GM13977 (cell line): ENCODE measurements around the gene ADCY1.
A peak's percentile ranks its signal among the peaks of the same experiment; 100 is the strongest.

ENCODE experiments used
- DNase-seq: peaks from one replicate; pipeline ENCODE4 v3.0.0; 2012; ENCODE audit warnings: low spot score
- in situ Hi-C: fragments of 300-500 bp; cut with MboI; formaldehyde crosslinking; loops from one replicate; pipeline ENCODE4 v1.12.0; 2022; ENCODE audit warnings: low sequenced_read_pairs, low pct_unique_long_range_greater_than_20kb, mixed read lengths, inconsistent platforms; ENCODE audit not compliant: unreplicated experiment
- TF ChIP-seq, protein P1 (sequence below): IDR thresholded peaks from 2 replicates; pipeline ENCODE4 v1.5.1; 2012; ENCODE audit warnings: mild to moderate bottlenecking, control low read depth; ENCODE audit not compliant: insufficient read depth; ENCODE audit errors: extremely low read depth, missing control alignments

ADCY1 gene

GRCh38 chr7:45660201-45660900 is 86.2 kb downstream of the ADCY1 start:
- TF ChIP-seq, protein P1, sequence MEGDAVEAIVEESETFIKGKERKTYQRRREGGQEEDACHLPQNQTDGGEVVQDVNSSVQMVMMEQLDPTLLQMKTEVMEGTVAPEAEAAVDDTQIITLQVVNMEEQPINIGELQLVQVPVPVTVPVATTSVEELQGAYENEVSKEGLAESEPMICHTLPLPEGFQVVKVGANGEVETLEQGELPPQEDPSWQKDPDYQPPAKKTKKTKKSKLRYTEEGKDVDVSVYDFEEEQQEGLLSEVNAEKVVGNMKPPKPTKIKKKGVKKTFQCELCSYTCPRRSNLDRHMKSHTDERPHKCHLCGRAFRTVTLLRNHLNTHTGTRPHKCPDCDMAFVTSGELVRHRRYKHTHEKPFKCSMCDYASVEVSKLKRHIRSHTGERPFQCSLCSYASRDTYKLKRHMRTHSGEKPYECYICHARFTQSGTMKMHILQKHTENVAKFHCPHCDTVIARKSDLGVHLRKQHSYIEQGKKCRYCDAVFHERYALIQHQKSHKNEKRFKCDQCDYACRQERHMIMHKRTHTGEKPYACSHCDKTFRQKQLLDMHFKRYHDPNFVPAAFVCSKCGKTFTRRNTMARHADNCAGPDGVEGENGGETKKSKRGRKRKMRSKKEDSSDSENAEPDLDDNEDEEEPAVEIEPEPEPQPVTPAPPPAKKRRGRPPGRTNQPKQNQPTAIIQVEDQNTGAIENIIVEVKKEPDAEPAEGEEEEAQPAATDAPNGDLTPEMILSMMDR, result no peak
- no peak for DNase-seq
- in situ Hi-C loops, result loop anchor here (25.0 kb wide), 1 partner anchor 202 kb away; the partner anchor contains the start of gene CCDC201

GRCh38 chr7:45660901-45661211 is 86.7 kb downstream of the ADCY1 start:
- TF ChIP-seq, protein P1, result no peak
- DNase-seq, result no peak
- in situ Hi-C loops, result loop anchor here (25.0 kb wide), 1 partner anchor 201 kb away; the partner anchor contains the start of gene CCDC201

GRCh38 chr7:45661302-45661995 is 87.3 kb downstream of the ADCY1 start:
- DNase-seq, result no peak
- TF ChIP-seq, protein P1, result no peak
- in situ Hi-C loops, result loop anchor here (25.0 kb wide), 1 partner anchor 201 kb away; the partner anchor contains the start of gene CCDC201

DNA sequence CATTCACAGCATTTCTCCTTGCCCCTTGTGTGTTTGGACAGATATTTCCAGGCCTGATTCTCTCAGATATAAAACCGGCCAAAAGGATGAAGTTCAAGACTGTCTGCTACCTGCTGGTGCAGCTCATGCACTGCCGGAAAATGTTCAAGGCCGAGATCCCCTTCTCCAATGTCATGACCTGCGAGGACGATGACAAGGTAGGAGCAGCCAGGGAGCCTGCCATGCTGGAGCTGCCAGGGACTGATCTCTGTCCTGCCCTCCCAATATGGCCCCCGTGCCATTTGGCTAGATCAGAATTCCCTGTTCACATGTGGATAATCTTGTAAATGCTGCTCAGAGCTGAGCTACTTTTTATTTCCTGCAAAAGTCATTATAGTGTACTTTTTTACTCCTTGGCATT is 87.8 kb downstream of the ADCY1 start:
- DNase-seq, result no peak
- in situ Hi-C loops, result loop anchor here (25.0 kb wide), 1 partner anchor 200 kb away; the partner anchor contains the start of gene CCDC201
- TF ChIP-seq, protein P1, result no peak

DNA sequence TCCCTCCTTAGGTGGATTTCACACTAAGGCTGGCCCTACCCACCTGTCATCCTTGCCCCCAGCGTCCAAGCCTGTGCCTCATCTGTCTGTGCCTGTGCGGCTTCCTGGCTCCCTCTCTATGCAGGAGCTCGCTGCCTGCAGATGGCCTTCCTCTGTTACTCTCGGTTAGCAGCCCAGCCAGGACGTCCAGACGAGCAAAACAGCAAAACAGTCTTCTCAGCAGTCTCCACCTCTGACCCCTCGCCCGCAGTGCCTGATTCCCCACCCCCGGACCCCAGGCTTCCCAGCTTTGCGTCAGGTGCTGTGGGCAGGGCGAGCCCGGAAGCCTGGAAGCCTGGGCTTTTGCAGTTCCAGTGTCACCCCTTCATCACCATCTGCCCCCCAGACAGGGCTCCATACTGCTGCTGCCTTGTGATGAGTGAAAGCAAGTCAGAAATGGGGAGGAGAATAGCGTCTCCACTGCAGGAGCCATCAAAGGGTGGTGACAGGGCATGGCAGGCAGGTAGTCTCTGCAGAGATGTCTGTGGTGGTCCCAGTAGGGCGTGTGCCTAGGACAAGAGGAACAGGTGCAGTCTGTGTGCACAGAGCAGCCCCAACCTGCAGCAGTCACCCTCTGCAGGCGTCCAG is 88.5 kb downstream of the ADCY1 start:
- TF ChIP-seq, protein P1, result no peak
- no peak for DNase-seq
- in situ Hi-C loops, result loop anchor here (25.0 kb wide), 1 partner anchor 200 kb away; the partner anchor contains the start of gene CCDC201

- peak; percentile 45 for DNase-seq
- TF ChIP-seq, protein P1, result peak; percentile 92
- in situ Hi-C loops, result loop anchor here (25.0 kb wide), 1 partner anchor 199 kb away; the partner anchor contains the start of gene CCDC201
These were observed 89.2 kb downstream of the ADCY1 start for GRCh38 chr7:45663167-45663921.
